Prostate gland (tissue), 2 donors: ENCODE results near the gene MVB12B. TPM values are rescaled to one million over a fixed set of nuclear protein-coding genes. Genes with fewer than 3 reads are reported as not detected.
A peak's percentile ranks its signal among the peaks of the same experiment; 100 is the strongest.
"Not testable (repeated sequence)": the region's sequence is repeated elsewhere in the genome, so short reads cannot be mapped to it uniquely, and the experiment has no call there.

ENCODE experiments used
- DNase-seq: peaks from one replicate; pipeline ENCODE4 v3.0.0-alpha.2; 2019; ENCODE audit warnings: low spot score
- H3K27ac ChIP-seq, 2 donors: fragments of 200-600 bp; sonication (generic); 2 replicates each; pipeline ENCODE4 v1.5.1; 2017 to 2019
- H3K27me3 ChIP-seq: fragments of 200-600 bp; sonication (generic); replicated peaks from 2 replicates; pipeline ENCODE4 v1.5.1; 2019; ENCODE audit not compliant: insufficient read depth
- H3K36me3 ChIP-seq, 2 donors: fragments of 200-600 bp; sonication (generic); 1 replicate in 1 of 2; 2 replicates in 1 of 2; pipeline versions ENCODE4 v1.5.1 to v1.8.1; 2017 to 2019
- H3K4me1 ChIP-seq: fragments of 200-600 bp; sonication (generic); replicated peaks from 2 replicates; pipeline ENCODE4 v1.5.1; 2019
- H3K4me3 ChIP-seq, 2 donors: fragments of 200-600 bp; sonication (generic); 2 replicates each; pipeline ENCODE4 v1.5.1; 2017 to 2019
- H3K9me3 ChIP-seq: fragments of 200-600 bp; sonication (generic); 2 replicates; pipeline ENCODE4 v1.5.1; 2017
- CTCF ChIP-seq, 4 experiments: fragments of 200-600 bp in 2 of 4; fragments of 450-650 bp in 2 of 4; sonication (generic) in 2 of 4; IDR thresholded peaks; 1 replicate in 3 of 4; 2 replicates in 1 of 4; pipeline ENCODE4 v1.5.1; 2016 to 2019; ENCODE audit warnings: antibody characterized with exemption in 4 of 4, mild to moderate bottlenecking in 2 of 4, moderate library complexity in 2 of 4
- POLR2A ChIP-seq: fragments of 450-650 bp; IDR thresholded peaks from one replicate; pipeline ENCODE4 v1.6.1; 2016; ENCODE audit warnings: antibody characterized with exemption, mild to moderate bottlenecking
- POLR2AphosphoS5 ChIP-seq: sonication (generic); formaldehyde crosslinking; IDR thresholded peaks from one replicate; pipeline ENCODE4 v1.6.1; 2017; ENCODE audit warnings: antibody characterized with exemption
- WGBS: methylation state at CpG from one replicate; pipeline ENCODE4 v1.1.5; 2018; 5-methylcytosine and 5-hydroxymethylcytosine counted together
- intact Hi-C: fragments of 100-400 bp; cut with DNase I; formaldehyde crosslinking; loops from one replicate; pipeline ENCODE4 v1.14.2; 2022
- total RNA-seq, 2 donors: library from RNA; depleted of rRNA; stranded (reverse); fragments of >200 nt; gene quantifications; one replicate each; pipeline ENCODE4 v1.1.0, GENCODE V29; 2016

Gene MVB12B
- 10 to 100 TPM; 17.3 to 28.4 TPM for total RNA-seq

DNA sequence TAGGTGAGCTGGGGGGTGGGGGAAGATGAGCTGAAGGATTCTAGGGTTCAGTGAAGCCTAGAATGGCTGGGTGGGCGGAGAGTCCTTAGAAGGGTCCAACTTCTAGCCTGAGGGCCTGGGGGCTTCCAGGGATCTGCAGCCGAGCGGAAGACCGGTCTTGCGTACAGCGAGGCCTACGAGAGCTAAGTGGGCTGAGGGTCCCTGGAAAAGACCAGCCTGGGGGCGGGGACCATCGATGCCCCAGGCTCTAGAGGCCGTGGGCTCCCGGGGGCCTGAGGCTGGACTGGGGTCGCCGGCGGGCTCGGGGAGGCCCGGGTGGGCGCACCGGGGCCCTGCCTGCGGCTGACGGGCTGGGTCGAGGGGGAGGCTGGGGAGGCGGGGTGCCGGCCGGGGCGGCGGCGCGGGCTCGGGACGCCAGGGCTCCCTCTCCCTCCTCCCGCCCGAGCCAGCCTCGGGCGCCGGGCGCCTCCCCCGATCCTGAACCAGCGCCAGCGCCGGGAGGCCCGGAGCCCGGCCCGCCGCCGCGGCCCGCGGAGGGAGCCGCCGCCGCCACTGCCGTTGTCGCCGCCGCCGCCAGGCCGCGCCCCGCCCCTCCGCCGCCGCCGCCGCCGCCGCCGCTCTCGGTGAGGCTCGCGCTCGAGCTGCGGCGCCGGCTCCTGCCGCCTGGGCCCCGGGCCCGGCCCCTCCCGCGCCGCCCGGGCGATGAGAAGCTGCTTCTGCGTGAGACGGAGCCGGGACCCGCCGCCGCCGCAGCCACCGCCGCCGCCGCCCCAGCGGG lies at the start of gene MVB12B:
Gene MVB12B, plus strand, starts transcription at position 602 of the 778 bp plus-strand sequence. Its CDS starts 101 bp downstream, at position 703.
- H3K9me3 ChIP-seq = no peaks in the 10 kb centered on the region
- TF ChIP-seq CTCF (IDR thresholded peaks at IDR 0.05) (no peak), POLR2AphosphoS5 (no peak), POLR2A (no peak)
- peak; percentile 8 for DNase-seq

GRCh38 chr9:126283799-126284465 lies 42.7 kb upstream of the MVB12B start:
- no peak for TF ChIP-seq CTCF (IDR thresholded peaks at IDR 0.05)
- TF ChIP-seq POLR2AphosphoS5 = no peak
- DNase-seq = no peak

More for the DNA sequence above, at the start of gene MVB12B:
- Histone ChIP-seq H3K36me3 (no peaks in the 10 kb centered on the region), H3K27me3 (no peaks in the 10 kb centered on the region), H3K27ac (peak within 1 kb of the TSS; percentile 79 to 81), H3K4me1 (peaks cover 7% of the 10 kb centered on the region), H3K4me3 (peak within 1 kb of the TSS; percentile 45 to 51)
- intact Hi-C loops = loop anchor here (5.0 kb wide), 1 partner anchor 51 kb away; no protein-coding TSS in a partner anchor
- WGBS = 6% methylated on average over 31 of the region's 94 CpGs

GRCh38 chr9:126285652-126286051 lies 41.0 kb upstream of the MVB12B start:
- 80% methylated on average over 2 of the region's 2 CpGs for WGBS
- DNase-seq, H3K9me3 ChIP-seq, H3K36me3 ChIP-seq, H3K27ac ChIP-seq, H3K4me1 ChIP-seq, H3K27me3 ChIP-seq, intact Hi-C loops, H3K4me3 ChIP-seq: not testable (repeated sequence)

More at GRCh38 chr9:126283799-126284465, 42.7 kb upstream of the MVB12B start:
- H3K4me1 ChIP-seq = no peaks in the 10 kb centered on the region
- H3K36me3 ChIP-seq = no peaks in the 10 kb centered on the region
- no peaks in the 10 kb centered on the region for H3K9me3 ChIP-seq
- no peak overlapping the region for H3K27ac ChIP-seq
- no peaks in the 10 kb centered on the region for H3K27me3 ChIP-seq
- no peak overlapping the region for H3K4me3 ChIP-seq
- 91% methylated on average over 9 of the region's 9 CpGs for WGBS
- intact Hi-C loops = no loop called here

GRCh38 chr9:126287166-126287866 lies 39.3 kb upstream of the MVB12B start:
- Histone ChIP-seq H3K27ac (no peak overlapping the region), H3K4me3 (no peak overlapping the region), H3K36me3 (no peaks in the 10 kb centered on the region), H3K4me1 (no peaks in the 10 kb centered on the region), H3K9me3 (no peaks in the 10 kb centered on the region), H3K27me3 (no peaks in the 10 kb centered on the region)
- TF ChIP-seq POLR2A (no peak), POLR2AphosphoS5 (no peak)
- no peak for DNase-seq
- 87% methylated on average over 6 of the region's 6 CpGs for WGBS
- intact Hi-C loops = no loop called here

DNA sequence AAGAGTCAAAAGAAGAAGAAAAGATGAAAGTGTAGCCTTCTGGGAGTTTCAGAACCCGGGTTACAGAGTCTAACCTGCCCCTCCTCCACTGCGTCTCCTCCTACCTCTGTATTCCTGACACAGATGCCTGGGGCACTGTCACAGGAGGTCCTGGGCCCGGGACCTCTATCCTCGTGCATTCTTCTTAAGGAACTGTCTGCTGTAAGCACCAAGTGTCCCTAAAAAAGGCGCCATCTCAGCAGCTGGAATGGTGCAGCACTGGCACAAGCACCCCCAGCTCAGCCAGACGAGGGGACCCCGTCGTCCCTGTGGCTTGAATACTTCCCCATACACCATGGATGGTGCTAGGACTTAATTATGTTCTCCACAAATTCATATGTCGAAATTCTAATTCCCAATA lies 35.8 kb upstream of the MVB12B start:
- Histone ChIP-seq H3K36me3 (no peaks in the 10 kb centered on the region), H3K9me3 (no peaks in the 10 kb centered on the region), H3K4me3 (no peak overlapping the region), H3K27me3 (no peaks in the 10 kb centered on the region), H3K27ac (no peak overlapping the region), H3K4me1 (no peaks in the 10 kb centered on the region)
- intact Hi-C loops = no loop called here
- TF ChIP-seq CTCF (IDR thresholded peaks at IDR 0.05) (no peak), POLR2A (no peak), POLR2AphosphoS5 (no peak)
- no peak for DNase-seq
- 75% methylated on average over 9 of the region's 9 CpGs for WGBS
